Measurements from ENCODE around the gene B3GAT2. TPM values are rescaled to one million over a fixed set of nuclear protein-coding genes. Genes with fewer than 3 reads are reported as not detected.

Gene B3GAT2
- total RNA-seq, 2 donors from 2014 or later, result 0.09 to 0.91 TPM

DNA sequence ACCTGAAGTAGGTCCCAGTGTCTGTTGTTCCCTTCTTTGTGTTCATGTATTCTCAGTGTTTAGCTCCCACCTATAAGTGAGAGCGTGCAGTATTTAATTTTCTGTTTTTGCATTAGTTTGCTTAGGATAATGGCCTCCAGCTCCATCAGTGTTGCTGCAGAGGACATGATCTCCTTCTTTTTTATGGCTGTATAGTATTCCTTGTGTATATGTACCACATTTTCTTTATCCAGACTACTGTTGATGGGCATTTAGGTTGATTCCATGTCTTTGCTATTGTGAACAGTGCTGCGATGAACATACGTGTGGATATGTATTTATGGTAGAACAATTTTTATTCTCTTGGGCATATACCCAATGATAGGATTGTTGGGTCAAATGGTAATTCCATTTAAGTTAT, 125.4 kb downstream of the B3GAT2 start:
- DNase-seq (ENCODE audit: low spot score), result no peak
- WGBS, result 97% methylated on average over 3 of the region's 3 CpGs

DNA sequence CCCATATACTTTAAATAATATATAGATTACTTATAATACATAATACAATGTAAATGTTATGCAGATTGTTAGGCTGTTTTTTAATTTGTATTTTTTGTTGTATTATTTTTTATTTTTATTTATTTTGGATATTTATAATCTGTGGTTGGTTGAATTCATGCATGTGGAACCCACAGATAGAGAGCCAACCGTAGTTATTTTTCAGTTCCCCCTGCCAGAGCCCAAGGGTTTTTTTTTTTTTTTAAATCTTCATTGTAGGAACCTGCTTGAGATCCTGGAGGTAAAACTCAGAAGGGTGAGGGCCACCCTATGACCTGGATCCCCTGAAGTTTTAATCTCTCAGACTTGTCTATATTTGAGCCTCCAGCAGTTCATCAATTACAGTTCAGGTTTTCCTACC, 133.2 kb downstream of the B3GAT2 start:
- DNase-seq (ENCODE audit: low spot score), result no peak
- 94% methylated on average over 1 of the region's 1 CpG for WGBS
- intact Hi-C loops (cut with DNase I), result no loop called here
- Histone ChIP-seq H3K27me3 (replicated peaks; ENCODE audit: insufficient read depth) (no peaks in the 10 kb centered on the region), H3K4me1 (replicated peaks) (no peaks in the 10 kb centered on the region), H3K36me3 (no peaks in the 10 kb centered on the region), H3K4me3 (no peak overlapping the region), H3K27ac (no peak overlapping the region), H3K9me3 (no peaks in the 10 kb centered on the region)
- TF ChIP-seq POLR2A (IDR thresholded peaks at IDR 0.05) (no peak), CTCF (IDR thresholded peaks at IDR 0.05) (no peak), POLR2AphosphoS5 (IDR thresholded peaks at IDR 0.05) (no peak)

More for the DNA sequence above, 125.4 kb downstream of the B3GAT2 start:
- Histone ChIP-seq H3K4me1 (replicated peaks) (no peaks in the 10 kb centered on the region), H3K27ac (no peak overlapping the region), H3K27me3 (replicated peaks; ENCODE audit: insufficient read depth) (no peaks in the 10 kb centered on the region), H3K36me3 (no peaks in the 10 kb centered on the region), H3K4me3 (no peak overlapping the region), H3K9me3 (no peaks in the 10 kb centered on the region)
- TF ChIP-seq POLR2A (IDR thresholded peaks at IDR 0.05) (no peak), POLR2AphosphoS5 (IDR thresholded peaks at IDR 0.05) (no peak), CTCF (IDR thresholded peaks at IDR 0.05) (no peak)
- intact Hi-C loops (cut with DNase I), result no loop called here

DNA sequence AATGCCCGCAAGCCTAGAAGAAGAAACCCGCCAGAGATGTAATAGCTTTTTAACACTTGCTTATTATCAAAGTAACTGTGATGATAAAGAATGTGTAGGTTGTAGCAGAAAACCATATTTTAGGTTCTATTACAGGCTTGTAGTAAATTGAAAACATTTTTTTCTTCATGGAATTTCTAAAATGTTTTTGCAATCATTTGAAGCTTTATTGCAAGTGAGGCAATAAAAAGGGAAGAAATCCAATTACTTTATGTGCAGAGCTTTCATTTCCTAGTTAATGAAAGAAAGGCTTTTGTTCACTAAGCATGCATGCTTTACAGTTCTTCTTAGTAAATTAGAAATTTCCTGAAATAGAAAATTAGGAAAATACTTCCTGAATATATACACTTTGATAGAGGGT, 135.1 kb downstream of the B3GAT2 start:
- Histone ChIP-seq H3K36me3 (no peaks in the 10 kb centered on the region), H3K4me3 (no peak overlapping the region), H3K27me3 (replicated peaks; ENCODE audit: insufficient read depth) (no peaks in the 10 kb centered on the region), H3K4me1 (replicated peaks) (no peaks in the 10 kb centered on the region), H3K27ac (no peak overlapping the region), H3K9me3 (no peaks in the 10 kb centered on the region)
- intact Hi-C loops (cut with DNase I), result no loop called here
- WGBS, result 91% methylated on average over 2 of the region's 2 CpGs
- DNase-seq (ENCODE audit: low spot score), result no peak
- TF ChIP-seq CTCF (IDR thresholded peaks at IDR 0.05) (no peak), POLR2A (IDR thresholded peaks at IDR 0.05) (no peak), POLR2AphosphoS5 (IDR thresholded peaks at IDR 0.05) (no peak)

- no peaks in the 10 kb centered on the region for H3K9me3 ChIP-seq
- H3K4me1 ChIP-seq (replicated peaks), result no peaks in the 10 kb centered on the region
- no peak for TF ChIP-seq POLR2A (IDR thresholded peaks at IDR 0.05)
- TF ChIP-seq POLR2AphosphoS5 (IDR thresholded peaks at IDR 0.05), result no peak
- TF ChIP-seq CTCF (IDR thresholded peaks at IDR 0.05), result no peak
- H3K27ac ChIP-seq, result no peak overlapping the region
- intact Hi-C loops (cut with DNase I), result no loop called here
- no peaks in the 10 kb centered on the region for H3K27me3 ChIP-seq (replicated peaks; ENCODE audit: insufficient read depth)
- no peak overlapping the region for H3K4me3 ChIP-seq
- H3K36me3 ChIP-seq, result no peaks in the 10 kb centered on the region
- WGBS, result 96% methylated on average over 2 of the region's 2 CpGs
- no peak for DNase-seq (ENCODE audit: low spot score)
Measured at GRCh38 chr6:70820778-70821177, 136.1 kb downstream of the B3GAT2 start.

DNA sequence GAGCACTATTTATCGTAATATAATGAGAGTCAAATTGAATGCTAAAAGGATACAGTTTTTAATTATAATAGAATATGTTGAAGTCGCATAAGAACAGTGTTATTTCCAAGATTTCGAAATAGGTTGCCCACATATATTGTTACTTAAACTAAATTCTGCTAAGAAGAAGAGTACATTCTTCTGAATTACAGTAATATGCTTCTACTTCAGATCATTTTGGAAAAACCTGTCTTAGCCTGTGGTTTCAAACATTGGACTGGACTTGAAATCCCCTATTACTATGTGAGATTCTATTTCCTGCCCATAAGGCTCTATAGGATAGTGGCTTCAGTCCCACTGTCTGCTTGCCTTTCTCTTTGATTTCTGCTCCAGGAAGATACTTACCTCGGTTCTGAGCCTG, 137.2 kb downstream of the B3GAT2 start:
- intact Hi-C loops (cut with DNase I), result no loop called here
- H3K4me3 ChIP-seq, result no peak overlapping the region
- H3K27me3 ChIP-seq (replicated peaks; ENCODE audit: insufficient read depth), result no peaks in the 10 kb centered on the region
- no peak for TF ChIP-seq CTCF (IDR thresholded peaks at IDR 0.05)
- no peak for TF ChIP-seq POLR2A (IDR thresholded peaks at IDR 0.05)
- no peak for TF ChIP-seq POLR2AphosphoS5 (IDR thresholded peaks at IDR 0.05)
- no peaks in the 10 kb centered on the region for H3K36me3 ChIP-seq
- WGBS, result 96% methylated on average over 4 of the region's 4 CpGs
- H3K27ac ChIP-seq, result no peak overlapping the region
- H3K4me1 ChIP-seq (replicated peaks), result no peaks in the 10 kb centered on the region
- no peaks in the 10 kb centered on the region for H3K9me3 ChIP-seq
- DNase-seq (ENCODE audit: low spot score), result no peak

All from prostate gland (tissue), 2 donors.